GM12878 (cell line): ENCODE measurements around the gene ZNF428. TPM values are rescaled to one million over a fixed set of nuclear protein-coding genes. Genes with fewer than 3 reads are reported as not detected.

Source experiments
- ATAC-seq: fragments of 200-7000 bp; cut with Tn5 transposase; 3 replicates; pipeline ENCODE4 v1.9.1; 2020; ENCODE audit warnings: mild to moderate bottlenecking, moderate library complexity
- BruUV-seq: library from RNA; stranded (reverse); fragments of 400-500 nt; replicated peaks from 2 replicates; lab custom pipeline; 2021; lab: Mats Ljungman, UMichigan
- CTCF ChIA-PET: fragments of 300-600 bp; sonication (Branson Sonifier 250); formaldehyde crosslinking; extraction: SDS; loops from one replicate; lab custom pipeline; 2021; ENCODE audit warnings: inconsistent platforms; lab: Yijun Ruan, JAX
- POLR2A ChIA-PET: fragments of 350-600 bp; formaldehyde crosslinking; extraction: SDS; loops from one replicate; lab custom pipeline; 2021; ENCODE audit warnings: inconsistent platforms; lab: Charles Lee
- RAD21 ChIA-PET: fragments of 300-600 bp; sonication (Branson Sonifier 250); formaldehyde crosslinking; loops from one replicate; lab custom pipeline; 2023; ENCODE audit warnings: antibody characterized with exemption; ENCODE audit not compliant: unreplicated experiment; lab: Charles Lee
- SMC1A ChIA-PET: fragments of 300-600 bp; sonication (Branson Sonifier 250); formaldehyde crosslinking; loops from one replicate; lab custom pipeline; 2023; ENCODE audit not compliant: unreplicated experiment, uncharacterized antibody; lab: Charles Lee
- DNase-seq: peaks from one replicate; pipeline ENCODE4 v3.0.0-alpha.2; 2011; ENCODE audit warnings: low read depth, low spot score
- FAIRE-seq: peaks from 3 replicates; lab custom pipeline; 2011; peaks lifted over from hg19 to GRCh38; lab: Jason Lieb, UNC
- H2AFZ ChIP-seq: 2 replicates; pipeline ENCODE4 v1.6.0; 2011; ENCODE audit warnings: low read depth, low read length, control low read depth; ENCODE audit not compliant: control insufficient read depth
- H3K27ac ChIP-seq: 2 replicates; pipeline ENCODE4 v1.5.1; 2011; ENCODE audit warnings: control low read depth; ENCODE audit not compliant: control insufficient read depth, insufficient read depth
- H3K27me3 ChIP-seq, 2 experiments: replicated peaks in 1 of 2; 2 replicates each; pipeline versions ENCODE4 v1.6.0 to v1.6.1; 2011; ENCODE audit warnings: low read length in 1 of 2; ENCODE audit not compliant: control insufficient read depth in 2 of 2, insufficient read depth in 2 of 2
- H3K36me3 ChIP-seq, 2 experiments: 2 replicates each; pipeline ENCODE4 v1.5.1; 2011; ENCODE audit warnings: low read length in 1 of 2; ENCODE audit not compliant: control insufficient read depth in 2 of 2, insufficient read depth in 2 of 2
- H3K4me1 ChIP-seq: 2 replicates; pipeline ENCODE4 v1.6.1; 2011; ENCODE audit warnings: mild to moderate bottlenecking, low read length, moderate library complexity, mixed read lengths; ENCODE audit not compliant: control insufficient read depth, insufficient read depth
- H3K4me2 ChIP-seq: 2 replicates; pipeline ENCODE4 v1.6.0; 2011; ENCODE audit warnings: control low read depth; ENCODE audit not compliant: control insufficient read depth, insufficient read depth
- H3K4me3 ChIP-seq: fragments of 200-600 bp; sonication (generic); 2 replicates; pipeline ENCODE4 v1.5.1; 2016
- H3K79me2 ChIP-seq: 2 replicates; pipeline ENCODE4 v1.6.0; 2011; ENCODE audit warnings: low read length; ENCODE audit not compliant: control insufficient read depth, insufficient read depth
- H3K9ac ChIP-seq: 2 replicates; pipeline ENCODE4 v1.8.0; 2011; ENCODE audit warnings: low read length, control low read depth, mixed read lengths; ENCODE audit not compliant: control insufficient read depth, insufficient read depth
- H3K9me3 ChIP-seq: replicated peaks from 3 replicates; pipeline ENCODE4 v1.5.1; 2011; ENCODE audit warnings: mild to moderate bottlenecking, low read length; ENCODE audit not compliant: control insufficient read depth, insufficient read depth
- H4K20me1 ChIP-seq: 2 replicates; pipeline ENCODE4 v1.6.0; 2011; ENCODE audit not compliant: control insufficient read depth, insufficient read depth
- BCLAF1 ChIP-seq: fragments of 450-650 bp; IDR thresholded peaks from 2 replicates; pipeline ENCODE4 v1.6.1; 2017; ENCODE audit warnings: antibody characterized with exemption, mild to moderate bottlenecking, moderate library complexity
- CBX3 ChIP-seq: fragments of 200-600 bp; sonication (generic); IDR thresholded peaks from 2 replicates; pipeline ENCODE4 v1.6.1; 2016; ENCODE audit warnings: low read depth, borderline replicate concordance
- CBX5 ChIP-seq: sonication (generic); IDR thresholded peaks from 2 replicates; pipeline ENCODE4 v1.6.1; 2016; ENCODE audit warnings: low read depth, moderate library complexity, mild to moderate bottlenecking, inconsistent platforms
- EGR1 ChIP-seq, 2 experiments: IDR thresholded peaks; 1 replicate in 1 of 2; 2 replicates in 1 of 2; pipeline ENCODE4 v1.6.1; 2011 to 2012; ENCODE audit warnings: low read depth in 2 of 2, low read length in 2 of 2, borderline replicate concordance in 1 of 2, mild to moderate bottlenecking in 1 of 2, moderate library complexity in 1 of 2
- ESRRA ChIP-seq: IDR thresholded peaks from 2 replicates; pipeline ENCODE4 v1.6.1; 2012; ENCODE audit warnings: mild to moderate bottlenecking, low read length, improper control_type of control experiment
- HSF1 ChIP-seq: fragments of 150-350 bp; IDR thresholded peaks from 2 replicates; pipeline ENCODE4 v1.6.1; 2014; ENCODE audit warnings: mild to moderate bottlenecking, low read depth, low read length
- KLF5 ChIP-seq: fragments of 450-650 bp; IDR thresholded peaks from 2 replicates; pipeline ENCODE4 v1.6.1; 2014; ENCODE audit warnings: mild to moderate bottlenecking; ENCODE audit not compliant: partially characterized antibody
- MLLT1 ChIP-seq: fragments of 450-650 bp; IDR thresholded peaks from 2 replicates; pipeline ENCODE4 v1.6.1; 2016; ENCODE audit warnings: mild to moderate bottlenecking
- PAX5 ChIP-seq: IDR thresholded peaks from 2 replicates; pipeline ENCODE4 v1.6.1; 2011; ENCODE audit warnings: low read depth, low read length, borderline replicate concordance
- RCOR1 ChIP-seq: conservative IDR thresholded peaks from 2 replicates; pipeline ENCODE4 v1.6.1; 2012; ENCODE audit warnings: low read depth, low read length, improper control_type of control experiment
- RFX5 ChIP-seq: IDR thresholded peaks from 2 replicates; pipeline ENCODE4 v1.6.1; 2011; ENCODE audit warnings: low read depth, low read length, improper control_type of control experiment
- SMARCA5 ChIP-seq: fragments of 450-650 bp; IDR thresholded peaks from 2 replicates; pipeline ENCODE4 v1.6.1; 2017; ENCODE audit warnings: mild to moderate bottlenecking
- SPI1 ChIP-seq: IDR thresholded peaks from 2 replicates; pipeline ENCODE4 v1.6.1; 2011; ENCODE audit warnings: low read depth, mild to moderate bottlenecking, low read length, moderate library complexity, borderline replicate concordance; ENCODE audit not compliant: insufficient read depth
- SREBF1 ChIP-seq: IDR thresholded peaks from 2 replicates; pipeline ENCODE4 v1.6.1; 2012; ENCODE audit warnings: mild to moderate bottlenecking, low read length
- SUZ12 ChIP-seq: fragments of 200-600 bp; sonication (generic); IDR thresholded peaks from one replicate; pipeline ENCODE4 v1.6.1; 2018; ENCODE audit warnings: antibody characterized with exemption, mild to moderate bottlenecking; ENCODE audit not compliant: unreplicated experiment
- ZBED1 ChIP-seq: IDR thresholded peaks from 2 replicates; pipeline ENCODE4 v1.6.1; 2016; ENCODE audit warnings: borderline replicate concordance
- WGBS: methylation state at CpG from one replicate; pipeline ENCODE4 v1.1.6; 2016; ENCODE audit warnings: low lambda C conversion rate; ENCODE audit not compliant: insufficient replicate concordance, insufficient coverage; ENCODE audit errors: missing lambda C conversion rate; 5-methylcytosine and 5-hydroxymethylcytosine counted together
- in situ Hi-C: fragments of 300-500 bp; cut with MboI; formaldehyde crosslinking; loops from 9 replicates; pipeline ENCODE4 v1.14.3; 2018; ENCODE audit warnings: mixed read lengths
- intact Hi-C: fragments of 100-400 bp; cut with micrococcal nuclease; formaldehyde crosslinking; loops from one replicate; pipeline ENCODE4 v1.14.2; 2022; ENCODE audit not compliant: unreplicated experiment
- polyA plus RNA-seq, 11 experiments: library from polyadenylated mRNA; depleted of rRNA in 4 of 11; unstranded in 6 of 11; stranded (reverse) in 5 of 11; fragments of >200 nt; fragmentation: Nextera tagmentation in 4 of 11; fragmentation: Illumina TruSeq in 1 of 11; extraction: Ambion mirVana in 4 of 11; extraction: Trizol in 1 of 11; gene quantifications; 1 replicate in 1 of 11; 2 replicates in 10 of 11; pipeline versions ENCODE4 v1.2.1 to v1.2.3, GENCODE V29; 2011 to 2016; ENCODE audit warnings: inconsistent platforms in 2 of 11, missing spikeins in 2 of 11, low read depth in 1 of 11
- total RNA-seq, 4 experiments: library from RNA; depleted of rRNA in 3 of 4; stranded (reverse); fragments of >200 nt in 3 of 4; fragmentation: Illumina TruSeq in 1 of 4; extraction: Trizol in 1 of 4; gene quantifications; 2 replicates each; pipeline versions ENCODE4 v1.2.1 to v1.2.3, GENCODE V29; 2013 to 2021

ZNF428 gene
- total and polyA plus RNA-seq, 10 of the 15 experiments (the other 5 are each of a cell fraction or from before 2014, with no cell fraction given), result 0.27 to 57.8 (median 20.4) TPM

- TF ChIP-seq SMARCA5 (peak; percentile 87), KLF5 (no peak), RCOR1 (no peak)
Measured at GRCh38 chr19:43562226-43562697, 57.2 kb downstream of the ZNF428 start (continued).

GRCh38 chr19:43561139-43561970, 58.1 kb downstream of the ZNF428 start:
- in situ Hi-C loops (no loop called here), intact Hi-C loops (no loop called here)
- ChIA-PET SMC1A (interaction anchor here (0.6 to 1.5 kb wide), 2 partner anchors 25 to 27 kb away, joined by 3 to 4 read pairs; no protein-coding TSS in a partner anchor), CTCF (interaction anchor here (0.6 to 10.1 kb wide), 6 partner anchors 10 to 253 kb away, joined by 3 to 99 read pairs (median 4); partner anchors contain the start of genes PINLYP, XRCC1 and ZNF576), RAD21 (interaction anchor here (1.8 kb wide), 1 partner anchor 33 kb away, joined by 11 read pairs; no protein-coding TSS in a partner anchor), POLR2A (interaction anchor here (1.2 kb wide), 1 partner anchor 28 kb away, joined by 5 read pairs; no protein-coding TSS in a partner anchor)
- DNase-seq (no peak), FAIRE-seq (no peak), ATAC-seq (no peak)
- Histone ChIP-seq H3K9ac (no peak overlapping the region), H3K79me2 (no peaks in the 10 kb centered on the region), H3K4me3 (no peak overlapping the region), H3K27ac (no peak overlapping the region), H3K9me3 (no peaks in the 10 kb centered on the region), H3K27me3 (no peaks in the 10 kb centered on the region), H3K4me2 (no peak overlapping the region), H4K20me1 (no peaks in the 10 kb centered on the region), H3K4me1 (peaks cover 12% of the 10 kb centered on the region), H3K36me3 (no peaks in the 10 kb centered on the region; a peak in 1 of 4 replicates), H2AFZ (no peak overlapping the region)
- no TSS peak for BruUV-seq
- 94% methylated on average over 12 of the region's 12 CpGs for WGBS
- TF ChIP-seq BCLAF1 (no peak), PAX5 (no peak), EGR1 (IDR thresholded peaks at IDR 0.05; ENCODE audit: borderline replicate concordance in 1 of 2, low read depth in 2 of 2, low read length in 2 of 2) (no peak), SUZ12 (no peak), ESRRA (no peak), ZBED1 (no peak), MLLT1 (no peak), CBX3 (no peak), SPI1 (no peak), SREBF1 (no peak), HSF1 (no peak), RFX5 (no peak), CBX5 (no peak)
